Gastrocnemius medialis (tissue), 4 donors: Measurements from ENCODE around the gene HOXA9. TPM values are rescaled to one million over a fixed set of nuclear protein-coding genes. Genes with fewer than 3 reads are reported as not detected.

Experiments used
- ATAC-seq, 2 donors: fragments of 150-250 bp; one replicate each; pipeline ENCODE4 v1.9.1; 2016
- DNase-seq, 2 donors: peaks; one replicate each; pipeline ENCODE4 v3.0.0-alpha.2; 2019
- H3K27ac ChIP-seq, 4 donors: fragments of 200-600 bp; sonication (generic); 1 replicate in 1 of 4; 2 replicates in 3 of 4; pipeline ENCODE4 v1.5.1; 2016 to 2018; ENCODE audit warnings: mild to moderate bottlenecking in 2 of 4, moderate library complexity in 1 of 4
- H3K27me3 ChIP-seq, 3 donors: fragments of 200-600 bp; sonication (generic) in 2 of 3; 1 replicate in 1 of 3; 2 replicates in 2 of 3; pipeline versions ENCODE4 v1.5.1 to v1.6.0; 2016 to 2019; ENCODE audit warnings: mild to moderate bottlenecking in 1 of 3, moderate library complexity in 1 of 3
- H3K36me3 ChIP-seq, 2 donors: fragments of 200-600 bp; sonication (generic) in 1 of 2; one replicate each; pipeline ENCODE4 v1.5.1; 2017 to 2018
- H3K4me1 ChIP-seq, 2 donors: fragments of 200-600 bp; sonication (generic) in 1 of 2; one replicate each; pipeline ENCODE4 v1.5.1; 2016 to 2017; ENCODE audit warnings: mild to moderate bottlenecking in 2 of 2
- H3K4me3 ChIP-seq, 4 donors: fragments of 200-600 bp; sonication (generic) in 3 of 4; 1 replicate in 1 of 4; 2 replicates in 3 of 4; pipeline ENCODE4 v1.5.1; 2016 to 2019; ENCODE audit warnings: mild to moderate bottlenecking in 2 of 4
- H3K9me3 ChIP-seq, 3 donors: fragments of 200-600 bp; sonication (generic) in 2 of 3; 1 replicate in 1 of 3; 2 replicates in 2 of 3; pipeline ENCODE4 v1.5.1; 2016 to 2019
- POLR2A ChIP-seq, 2 donors: fragments of 450-650 bp; IDR thresholded peaks; one replicate each; pipeline ENCODE4 v1.6.1; 2017; ENCODE audit warnings: antibody characterized with exemption in 2 of 2, mild to moderate bottlenecking in 2 of 2, moderate library complexity in 2 of 2
- in situ Hi-C, 4 donors: fragments of 200-750 bp; cut with MboI; loops; one replicate each; pipeline versions ENCODE4 v1.15.0 to v1.8.0; 2017; ENCODE audit warnings: low sequenced_read_pairs in 4 of 4
- intact Hi-C: fragments of 100-400 bp; cut with DNase I; formaldehyde crosslinking; loops from one replicate; pipeline ENCODE4 v1.15.1; 2023; ENCODE audit warnings: low total_unique reads
- total RNA-seq, 4 donors: library from RNA; depleted of rRNA; stranded (reverse); fragments of >200 nt; gene quantifications; one replicate each; pipeline versions ENCODE4 v1.1.0 to v1.2.3, GENCODE V29; 2016
- TF ChIP-seq, protein P1 (sequence below), 5 experiments: fragments of 450-650 bp in 3 of 5; fragments of 200-600 bp in 2 of 5; sonication (generic) in 2 of 5; IDR thresholded peaks in 4 of 5; conservative IDR thresholded peaks in 1 of 5; 1 replicate in 4 of 5; 2 replicates in 1 of 5; pipeline ENCODE4 v1.5.1; 2016 to 2019; ENCODE audit warnings: antibody characterized with exemption in 5 of 5, mild to moderate bottlenecking in 3 of 5, moderate library complexity in 3 of 5

Gene HOXA9
- total RNA-seq, 4 donors from 2014 or later: 18.9 to 30.3 (median 19.5) TPM

DNA sequence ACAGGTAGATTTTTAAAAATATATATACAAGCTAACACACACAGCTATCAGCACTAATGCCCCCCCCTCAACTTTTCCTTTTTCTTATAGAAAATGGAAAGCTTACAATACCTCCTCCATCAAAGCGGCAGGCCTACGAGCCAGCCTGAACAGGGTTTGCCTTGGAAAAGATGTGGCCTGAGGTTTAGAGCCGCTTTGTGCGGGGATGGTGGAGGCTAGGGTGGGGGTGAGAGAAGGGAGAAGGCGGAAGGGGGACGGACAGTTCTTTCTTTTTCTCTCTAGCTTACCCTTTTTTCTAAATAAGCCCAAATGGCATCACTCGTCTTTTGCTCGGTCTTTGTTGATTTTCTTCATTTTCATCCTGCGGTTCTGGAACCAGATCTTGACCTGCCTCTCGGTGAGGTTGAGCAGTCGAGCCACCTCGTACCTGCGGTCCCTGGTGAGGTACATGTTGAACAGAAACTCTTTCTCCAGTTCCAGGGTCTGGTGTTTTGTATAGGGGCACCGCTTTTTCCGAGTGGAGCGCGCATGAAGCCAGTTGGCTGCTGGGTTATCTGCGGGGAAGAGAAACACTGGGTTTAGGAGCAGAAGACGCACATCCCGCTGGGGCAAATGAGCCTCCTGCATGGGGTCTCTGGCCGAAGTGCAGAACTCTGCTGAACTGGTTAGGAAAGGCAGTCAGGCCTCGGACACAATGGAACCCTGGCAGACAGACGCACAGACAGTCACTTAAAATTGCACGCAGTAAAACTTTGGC lies 1.9 kb downstream of the HOXA9 start:
- Histone ChIP-seq H3K27me3 (no peaks in the 10 kb centered on the region), H3K27ac (peak overlapping the region; percentile 90 to 99 (median 95)), H3K4me1 (peaks cover 12 to 43% of the 10 kb centered on the region in 2 donors), H3K4me3 (peak overlapping the region; percentile 62 to 88 (median 77)), H3K36me3 (no peaks in the 10 kb centered on the region), H3K9me3 (no peaks in the 10 kb centered on the region)
- ATAC-seq (no peak), DNase-seq (peak in 1 of 2 donors; percentile 12)
- intact Hi-C loops (loop anchor here (2.0 to 10.0 kb wide), 3 partner anchors 963 to 1399 kb away; partner anchors contain the start of genes CBX3 and HNRNPA2B1), in situ Hi-C loops (loop anchor here in 1 of 4 donors (10.0 to 25.0 kb wide), 2 partner anchors 951 to 1299 kb away; partner anchors contain the start of genes CBX3 and HNRNPA2B1)
- TF ChIP-seq, protein P1, sequence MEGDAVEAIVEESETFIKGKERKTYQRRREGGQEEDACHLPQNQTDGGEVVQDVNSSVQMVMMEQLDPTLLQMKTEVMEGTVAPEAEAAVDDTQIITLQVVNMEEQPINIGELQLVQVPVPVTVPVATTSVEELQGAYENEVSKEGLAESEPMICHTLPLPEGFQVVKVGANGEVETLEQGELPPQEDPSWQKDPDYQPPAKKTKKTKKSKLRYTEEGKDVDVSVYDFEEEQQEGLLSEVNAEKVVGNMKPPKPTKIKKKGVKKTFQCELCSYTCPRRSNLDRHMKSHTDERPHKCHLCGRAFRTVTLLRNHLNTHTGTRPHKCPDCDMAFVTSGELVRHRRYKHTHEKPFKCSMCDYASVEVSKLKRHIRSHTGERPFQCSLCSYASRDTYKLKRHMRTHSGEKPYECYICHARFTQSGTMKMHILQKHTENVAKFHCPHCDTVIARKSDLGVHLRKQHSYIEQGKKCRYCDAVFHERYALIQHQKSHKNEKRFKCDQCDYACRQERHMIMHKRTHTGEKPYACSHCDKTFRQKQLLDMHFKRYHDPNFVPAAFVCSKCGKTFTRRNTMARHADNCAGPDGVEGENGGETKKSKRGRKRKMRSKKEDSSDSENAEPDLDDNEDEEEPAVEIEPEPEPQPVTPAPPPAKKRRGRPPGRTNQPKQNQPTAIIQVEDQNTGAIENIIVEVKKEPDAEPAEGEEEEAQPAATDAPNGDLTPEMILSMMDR (IDR thresholded peaks at IDR 0.05 in 4 of 5, conservative IDR thresholded peaks at IDR 0.05 in 1 of 5): no peak
- no peak for TF ChIP-seq POLR2A (IDR thresholded peaks at IDR 0.05)

DNA sequence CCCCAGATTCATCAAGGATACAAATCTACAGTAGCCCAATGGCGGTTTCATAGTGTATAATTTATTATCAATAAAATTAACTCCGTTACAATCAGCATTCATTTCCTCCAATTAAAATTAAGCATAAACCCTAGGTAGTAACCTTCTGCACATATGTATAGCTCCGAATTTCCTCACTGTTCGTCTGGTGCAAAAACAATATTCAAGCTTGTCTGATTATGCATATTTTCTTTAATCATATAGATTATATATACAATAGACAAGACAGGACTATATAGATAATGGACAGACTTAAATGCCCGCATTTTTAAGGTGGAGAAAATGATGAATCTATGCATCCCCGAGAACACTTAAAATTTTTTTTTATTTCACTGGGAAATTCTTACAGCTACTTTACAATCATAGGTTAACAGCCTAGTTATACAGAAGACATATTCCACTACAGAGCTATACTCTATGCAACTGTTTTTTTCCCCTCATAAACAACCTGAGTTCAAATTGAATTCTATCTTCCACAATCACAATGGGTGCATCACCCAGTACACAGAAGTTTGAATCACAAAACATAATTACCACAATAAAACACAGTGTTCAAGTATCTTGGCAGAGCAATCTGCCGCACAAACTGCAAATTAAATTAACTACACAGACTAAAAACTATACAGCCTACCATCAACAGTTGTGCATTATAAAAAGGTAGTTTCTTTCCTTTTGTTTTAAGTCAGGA lies 2.6 kb downstream of the HOXA9 start:
- Histone ChIP-seq H3K27me3 (no peaks in the 10 kb centered on the region), H3K36me3 (no peaks in the 10 kb centered on the region), H3K27ac (peak overlapping the region in 2 of 4 donors; percentile 2 to 98), H3K4me1 (peaks cover 12 to 37% of the 10 kb centered on the region in 2 donors), H3K4me3 (peak overlapping the region in 3 of 4 donors; percentile 70 to 88 (median 84)), H3K9me3 (no peaks in the 10 kb centered on the region)
- in situ Hi-C loops (loop anchor here in 1 of 4 donors (10.0 to 25.0 kb wide), 2 partner anchors 950 to 1298 kb away; partner anchors contain the start of genes CBX3 and HNRNPA2B1), intact Hi-C loops (loop anchor here (5.0 to 10.0 kb wide), 2 partner anchors 1210 to 1398 kb away; no protein-coding TSS in a partner anchor)
- TF ChIP-seq, protein P1 (IDR thresholded peaks at IDR 0.05 in 4 of 5, conservative IDR thresholded peaks at IDR 0.05 in 1 of 5): no peak
- TF ChIP-seq POLR2A (IDR thresholded peaks at IDR 0.05): no peak
- ATAC-seq: no peak
- no peak for DNase-seq

DNA sequence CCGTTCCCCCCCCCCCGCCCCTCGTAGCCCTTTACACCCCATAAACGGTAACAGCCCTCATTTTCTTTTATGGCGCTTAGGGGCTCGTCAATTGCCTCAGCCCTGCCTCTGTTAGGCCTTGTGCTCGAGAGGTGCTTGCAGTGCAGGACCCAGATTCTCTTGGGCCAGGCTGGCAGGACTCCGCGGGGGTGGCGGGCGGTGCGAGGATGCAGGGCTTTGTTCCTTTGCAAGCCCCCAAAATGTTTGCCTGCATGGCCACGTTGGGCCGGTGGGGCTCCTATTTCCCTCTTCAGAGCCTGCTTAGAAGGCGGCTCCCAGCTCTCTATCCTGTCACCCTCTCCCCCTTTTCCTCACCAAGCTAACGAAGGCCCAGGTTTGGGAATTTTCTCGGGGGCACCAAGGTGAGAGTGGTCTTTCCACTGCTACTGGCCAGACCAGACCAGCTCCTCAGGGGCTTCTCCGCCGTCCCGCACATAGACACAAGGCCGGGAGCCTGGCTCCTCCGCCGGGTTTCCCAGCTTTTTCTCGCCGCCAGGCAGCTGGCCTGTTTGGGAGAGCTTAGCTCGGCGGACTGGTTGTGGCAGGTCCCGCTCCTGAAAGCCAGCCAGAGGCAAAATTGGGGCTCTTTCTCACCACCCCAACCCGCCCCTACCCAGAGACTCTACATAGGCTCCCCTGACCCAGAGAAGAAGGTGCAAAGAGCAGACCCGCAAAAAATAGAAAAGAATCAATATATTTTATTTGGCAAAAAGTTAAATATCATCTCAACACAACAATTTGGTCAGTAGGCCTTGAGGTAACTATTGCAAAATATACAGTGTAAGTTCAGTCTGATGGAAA lies 3.4 kb downstream of the HOXA9 start:
- Histone ChIP-seq H3K4me1 (peaks cover 12 to 30% of the 10 kb centered on the region in 2 donors), H3K27ac (peak overlapping the region in 2 of 4 donors; percentile 3 to 27), H3K9me3 (no peaks in the 10 kb centered on the region), H3K4me3 (no peak overlapping the region), H3K27me3 (no peaks in the 10 kb centered on the region), H3K36me3 (no peaks in the 10 kb centered on the region)
- intact Hi-C loops (loop anchor here (1.0 to 10.0 kb wide), 5 partner anchors 309 to 1397 kb away; no protein-coding TSS in a partner anchor), in situ Hi-C loops (loop anchor here in 1 of 4 donors (10.0 to 25.0 kb wide), 2 partner anchors 950 to 1297 kb away; partner anchors contain the start of genes CBX3 and HNRNPA2B1)
- TF ChIP-seq, protein P1 (IDR thresholded peaks at IDR 0.05 in 4 of 5, conservative IDR thresholded peaks at IDR 0.05 in 1 of 5): no peak
- no peak for TF ChIP-seq POLR2A (IDR thresholded peaks at IDR 0.05)
- no peak for ATAC-seq
- DNase-seq: peak in 1 of 2 donors; percentile 15

DNA sequence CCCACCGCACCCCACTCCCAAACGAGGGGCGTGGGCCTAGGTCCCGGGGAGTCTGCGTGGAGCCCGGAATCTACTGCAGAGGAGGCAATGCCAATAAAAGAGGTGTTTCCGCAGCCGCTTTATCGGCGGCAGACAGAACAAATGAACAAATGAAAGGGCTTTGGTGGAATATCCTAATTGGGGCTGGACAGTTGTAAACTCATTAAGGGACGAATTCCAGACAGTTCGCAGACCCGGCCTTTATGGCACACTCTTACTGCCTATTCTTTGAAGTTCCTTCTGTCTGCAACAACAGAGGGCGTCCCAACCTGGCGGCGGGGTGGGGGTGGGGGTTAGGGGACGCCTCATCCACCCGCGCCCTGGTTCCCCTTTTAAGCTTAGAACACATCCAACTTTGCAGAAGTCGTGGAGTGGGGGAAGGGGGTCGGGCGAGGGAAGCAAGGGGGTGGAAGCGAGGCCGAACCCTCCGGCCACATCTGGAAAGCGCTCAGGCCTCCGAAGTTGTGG lies 4.1 kb downstream of the HOXA9 start:
- H3K36me3 ChIP-seq: no peaks in the 10 kb centered on the region
- in situ Hi-C loops: loop anchor here in 1 of 4 donors (10.0 to 25.0 kb wide), 2 partner anchors 949 to 1296 kb away; partner anchors contain the start of genes CBX3 and HNRNPA2B1
- intact Hi-C loops: loop anchor here (1.0 to 10.0 kb wide), 5 partner anchors 308 to 1396 kb away; no protein-coding TSS in a partner anchor
- DNase-seq (peak in 1 of 2 donors; percentile 28), ATAC-seq (no peak)
- H3K4me1 ChIP-seq: peaks cover 12 to 25% of the 10 kb centered on the region in 2 donors
- no peak for TF ChIP-seq POLR2A (IDR thresholded peaks at IDR 0.05)
- TF ChIP-seq, protein P1 (IDR thresholded peaks at IDR 0.05 in 4 of 5, conservative IDR thresholded peaks at IDR 0.05 in 1 of 5): no peak
- H3K9me3 ChIP-seq: no peaks in the 10 kb centered on the region
- H3K4me3 ChIP-seq: peak overlapping the region; percentile 60 to 80 (median 72)
- no peaks in the 10 kb centered on the region for H3K27me3 ChIP-seq
- H3K27ac ChIP-seq: peak overlapping the region; percentile 65 to 88 (median 81)
